Measurements from ENCODE around the gene ORAI3. TPM values are rescaled to one million over a fixed set of nuclear protein-coding genes. Genes with fewer than 3 reads are reported as not detected.

Gene ORAI3
- total RNA-seq (2022; extraction: Qiagen RNA extraction; ENCODE audit: low read depth) = 8.1 to 18.1 TPM (median 12.5 TPM) in 5 replicates

DNA sequence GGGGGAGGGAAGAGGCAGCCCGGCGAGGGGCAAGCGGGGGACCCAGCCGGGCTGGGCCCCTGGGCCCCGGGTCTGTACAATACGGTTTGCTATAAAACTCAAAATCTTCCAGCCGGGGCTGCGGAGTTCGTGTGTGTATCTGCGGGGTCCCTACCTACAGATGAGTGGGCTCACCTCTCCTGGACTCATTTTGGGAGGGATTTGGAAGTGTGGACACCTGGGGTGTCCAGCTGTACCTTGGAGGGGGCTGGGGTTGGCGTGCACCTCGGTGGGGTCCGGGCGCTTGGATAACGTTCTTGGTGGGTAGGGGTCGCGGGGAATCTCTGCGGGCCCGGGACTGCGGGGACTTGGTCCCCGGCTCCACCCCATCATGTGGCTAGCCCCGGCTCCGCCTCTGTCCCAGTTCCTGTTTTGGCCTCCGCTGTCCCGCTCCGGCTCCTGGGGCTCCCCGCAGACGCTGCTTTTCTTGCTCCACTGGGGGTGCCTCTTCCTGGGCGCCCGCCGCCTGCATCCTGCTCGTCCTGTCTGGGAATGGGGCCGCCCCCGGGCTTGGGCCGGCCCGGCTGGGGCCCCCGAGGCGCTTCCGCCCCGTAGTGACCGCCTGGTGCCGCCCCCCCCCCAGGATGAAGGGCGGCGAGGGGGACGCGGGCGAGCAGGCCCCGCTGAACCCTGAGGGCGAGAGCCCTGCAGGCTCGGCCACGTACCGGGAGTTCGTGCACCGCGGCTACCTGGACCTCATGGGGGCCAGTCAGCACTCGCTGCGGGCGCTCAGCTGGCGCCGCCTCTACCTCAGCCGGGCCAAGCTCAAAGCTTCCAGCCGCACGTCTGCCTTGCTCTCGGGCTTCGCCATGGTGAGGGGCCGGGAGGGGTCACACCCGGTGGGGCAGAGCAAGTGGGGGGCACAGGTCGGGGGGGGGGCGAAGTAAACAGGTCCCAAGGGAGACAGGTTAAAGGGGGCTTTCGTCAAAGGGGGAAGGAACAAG lies at the start of gene ORAI3:
Gene ORAI3 (plus strand): TSS at position 402 of the 983 bp plus-strand sequence. CDS start 222 bp downstream, at position 624.

DNA sequence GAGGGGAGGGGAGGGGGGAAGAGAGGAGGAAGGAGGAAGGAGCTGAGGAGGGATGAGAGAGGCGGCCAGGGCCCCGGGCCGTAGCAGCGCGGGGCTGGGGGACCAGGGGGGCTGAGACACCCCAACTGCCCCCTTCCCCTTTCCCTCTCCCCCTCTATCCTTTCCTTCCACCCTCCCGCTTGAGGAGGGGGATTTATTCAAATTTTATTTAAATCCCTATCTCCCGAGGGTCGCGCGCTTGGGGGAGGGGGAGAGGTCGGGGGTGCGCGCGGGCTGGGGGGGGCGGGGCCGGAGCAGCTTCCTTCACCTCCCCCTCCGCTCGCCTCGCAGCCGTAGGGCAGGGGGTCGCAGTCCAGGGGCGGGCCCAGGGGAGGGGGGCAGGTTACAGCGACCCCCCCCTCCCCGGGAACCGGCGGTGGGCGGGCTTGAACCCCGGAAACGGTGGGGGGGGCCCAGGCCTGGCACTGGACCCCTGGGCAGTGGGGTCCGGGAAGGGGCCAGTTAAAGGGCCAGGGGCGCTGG lies 25.3 kb upstream of the ORAI3 start, which contains the start of gene FBXL19:
Gene FBXL19 (plus strand): TSS at position 19 of the 522 bp plus-strand sequence. CDS start 2,183 bp downstream, outside the sequence.

DNA sequence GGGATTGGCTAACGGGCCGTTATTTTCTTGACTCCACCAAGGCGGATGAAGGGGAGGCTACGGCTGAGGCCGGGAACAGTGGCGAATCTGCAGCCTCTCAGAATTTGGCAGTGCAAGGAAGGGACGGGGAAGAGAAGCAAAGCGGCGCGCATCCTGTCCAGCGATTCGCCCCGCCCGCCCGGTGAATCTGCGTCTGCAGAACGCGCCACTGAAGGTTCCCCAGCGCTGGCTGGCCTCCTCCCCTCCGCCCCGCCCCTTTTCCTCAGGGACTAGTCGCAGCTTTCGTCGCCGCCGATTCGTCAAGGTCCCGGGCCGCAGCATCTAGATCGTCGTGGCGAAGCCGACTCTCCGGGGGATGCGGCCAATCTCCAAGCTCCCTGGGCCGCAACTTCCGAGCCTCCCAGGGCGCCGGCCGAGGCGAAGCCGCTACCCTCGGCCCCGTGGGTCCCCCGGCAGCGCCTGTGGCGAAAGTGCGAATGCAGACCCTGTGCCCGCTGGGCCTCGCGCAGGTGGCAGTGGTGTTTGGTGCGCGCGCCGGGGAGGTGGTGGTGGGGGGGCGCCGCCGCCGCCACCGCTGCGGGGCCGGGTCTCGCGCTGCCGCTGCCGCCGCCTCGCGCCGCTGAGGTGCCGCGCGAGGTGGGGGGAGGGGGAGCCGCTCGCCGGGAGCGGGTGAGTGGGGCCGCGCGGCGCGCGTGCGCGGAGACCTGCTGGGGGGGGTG lies 8.7 kb downstream of the ORAI3 start, which contains the start of gene SETD1A:
Gene SETD1A (plus strand): TSS at position 299 of the 719 bp plus-strand sequence. CDS start 978 bp downstream, outside the sequence.

DNA sequence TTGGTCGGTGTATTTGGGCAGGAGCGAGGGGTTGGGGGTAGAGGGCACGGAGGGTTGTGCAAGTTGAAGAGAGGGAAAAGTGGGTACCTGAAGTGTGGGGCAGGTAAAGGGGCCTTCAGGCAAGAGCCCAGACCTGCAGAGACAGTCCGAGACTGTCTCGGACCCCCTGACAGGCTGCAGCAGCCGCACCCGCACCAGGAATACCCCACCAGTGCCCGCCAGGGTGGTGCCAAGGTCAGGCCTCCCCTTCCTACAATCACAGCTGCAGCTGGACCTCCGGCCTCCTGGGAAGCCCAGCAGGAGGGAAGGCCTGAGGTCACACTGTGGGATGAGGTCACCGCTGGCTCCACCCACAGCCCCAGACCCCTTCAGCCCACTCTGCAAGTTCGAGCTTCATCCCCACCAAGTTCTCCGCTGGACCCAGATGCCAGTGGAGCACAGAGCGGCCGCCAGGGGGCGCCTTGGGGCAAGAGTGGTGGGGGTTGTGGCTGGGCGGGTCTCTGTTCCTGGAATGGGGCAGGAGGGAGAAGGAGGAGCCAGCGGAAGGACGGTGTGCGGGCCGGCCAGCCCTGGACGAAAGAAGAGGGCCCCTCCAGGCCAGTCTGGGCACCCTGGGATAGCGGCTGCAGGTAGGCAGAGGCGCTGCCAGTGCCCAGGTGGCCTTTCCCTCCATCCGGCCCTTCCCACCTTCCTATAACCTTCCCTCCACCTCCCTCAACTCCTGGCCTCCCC lies 36.0 kb downstream of the ORAI3 start, which contains the start of gene HSD3B7:
Gene HSD3B7 (plus strand): TSS at position 539 of the 732 bp plus-strand sequence. CDS start 452 bp downstream, outside the sequence.

Other genes with a start within 250 kb of the ORAI3 start
- 5.9 to 34.3 TPM (median 23.6 TPM) in 5 replicates for gene SRCAP, start 249.9 kb upstream of the ORAI3 start, total RNA-seq (2022; extraction: Qiagen RNA extraction; ENCODE audit: low read depth)
- gene PHKG2, start 200.6 kb upstream of the ORAI3 start, total RNA-seq (2022; extraction: Qiagen RNA extraction; ENCODE audit: low read depth) = 15.2 to 28.7 TPM (median 25.5 TPM) in 5 replicates
- gene CFAP119, start 187.0 kb upstream of the ORAI3 start, total RNA-seq (2022; extraction: Qiagen RNA extraction; ENCODE audit: low read depth) = 4.3 to 10.0 TPM (median 8.4 TPM) in 5 replicates
- 51.8 to 92.6 TPM (median 84.3 TPM) in 5 replicates for gene RNF40, start 186.7 kb upstream of the ORAI3 start, total RNA-seq (2022; extraction: Qiagen RNA extraction; ENCODE audit: low read depth)
- 15.6 to 17.9 TPM (median 17.8 TPM) in 5 replicates for gene ZNF629, start 161.9 kb upstream of the ORAI3 start, total RNA-seq (2022; extraction: Qiagen RNA extraction; ENCODE audit: low read depth)
- 24.0 to 43.8 TPM (median 43.2 TPM) in 5 replicates for gene BCL7C, start 55.0 kb upstream of the ORAI3 start, total RNA-seq (2022; extraction: Qiagen RNA extraction; ENCODE audit: low read depth)
- 0.14 to 0.32 TPM (median 0.30 TPM) in 3 of 5 replicates, not detected in the others for gene CTF1, start 52.5 kb upstream of the ORAI3 start, total RNA-seq (2022; extraction: Qiagen RNA extraction; ENCODE audit: low read depth)
- gene FBXL19, start 25.5 kb upstream of the ORAI3 start, total RNA-seq (2022; extraction: Qiagen RNA extraction; ENCODE audit: low read depth) = 8.6 to 23.7 TPM (median 22.0 TPM) in 5 replicates
- gene SETD1A, start 8.7 kb downstream of the ORAI3 start, total RNA-seq (2022; extraction: Qiagen RNA extraction; ENCODE audit: low read depth) = 12.6 to 22.9 TPM (median 21.6 TPM) in 5 replicates
- 9.5 to 18.2 TPM (median 13.8 TPM) in 5 replicates for gene HSD3B7, start 36.1 kb downstream of the ORAI3 start, total RNA-seq (2022; extraction: Qiagen RNA extraction; ENCODE audit: low read depth)
- 1.6 to 2.9 TPM (median 1.8 TPM) in 5 replicates for gene STX1B, start 61.6 kb downstream of the ORAI3 start, total RNA-seq (2022; extraction: Qiagen RNA extraction; ENCODE audit: low read depth)
- gene STX4, start 84.5 kb downstream of the ORAI3 start, total RNA-seq (2022; extraction: Qiagen RNA extraction; ENCODE audit: low read depth) = 48.5 to 73.3 TPM (median 68.5 TPM) in 5 replicates
- 7.2 to 21.8 TPM (median 16.1 TPM) in 5 replicates for gene ZNF668, start 125.2 kb downstream of the ORAI3 start, total RNA-seq (2022; extraction: Qiagen RNA extraction; ENCODE audit: low read depth)
- 5.1 to 13.5 TPM (median 11.6 TPM) in 5 replicates for gene ZNF646, start 125.4 kb downstream of the ORAI3 start, total RNA-seq (2022; extraction: Qiagen RNA extraction; ENCODE audit: low read depth)
- 0.59 to 2.0 TPM (median 1.3 TPM) in 5 replicates for gene PRSS53, start 139.9 kb downstream of the ORAI3 start, total RNA-seq (2022; extraction: Qiagen RNA extraction; ENCODE audit: low read depth)
- 86.0 to 147 TPM (median 138 TPM) in 5 replicates for gene VKORC1, start 145.7 kb downstream of the ORAI3 start, total RNA-seq (2022; extraction: Qiagen RNA extraction; ENCODE audit: low read depth)
- gene BCKDK, start 159.3 kb downstream of the ORAI3 start, total RNA-seq (2022; extraction: Qiagen RNA extraction; ENCODE audit: low read depth) = 31.9 to 56.2 TPM (median 47.4 TPM) in 5 replicates
- 32.5 to 46.4 TPM (median 43.1 TPM) in 5 replicates for gene KAT8, start 168.6 kb downstream of the ORAI3 start, total RNA-seq (2022; extraction: Qiagen RNA extraction; ENCODE audit: low read depth)
- 0.80 to 1.2 TPM (median 0.91 TPM) in 5 replicates for gene PRSS8, start 186.7 kb downstream of the ORAI3 start, total RNA-seq (2022; extraction: Qiagen RNA extraction; ENCODE audit: low read depth)
- gene PRSS36, start 201.0 kb downstream of the ORAI3 start, total RNA-seq (2022; extraction: Qiagen RNA extraction; ENCODE audit: low read depth) = 0.83 to 2.0 TPM (median 0.93 TPM) in 5 replicates
- 500 to 693 TPM (median 524 TPM) in 5 replicates for gene FUS, start 231.1 kb downstream of the ORAI3 start, total RNA-seq (2022; extraction: Qiagen RNA extraction; ENCODE audit: low read depth)